OCI-LY1 (cell line): Measurements from ENCODE around the gene CAPZA1.
A peak's percentile ranks its signal among the peaks of the same experiment; 100 is the strongest.

Experiments
- H2AFZ ChIP-seq: fragments of 200-600 bp; sonication (generic), shearing (Covaris generic); 2 replicates; pipeline ENCODE4 v1.6.0; 2014; ENCODE audit warnings: antibody characterized with exemption, mild to moderate bottlenecking, low read length
- H3F3A ChIP-seq: fragments of 200-600 bp; sonication (generic), shearing (Covaris generic); 2 replicates; pipeline ENCODE4 v1.6.0; 2014; ENCODE audit warnings: mild to moderate bottlenecking, antibody characterized with exemption, low read length, moderate library complexity; ENCODE audit not compliant: insufficient read depth
- H3K27ac ChIP-seq: fragments of 200-600 bp; sonication (generic); 2 replicates; pipeline ENCODE4 v1.5.1; 2014; ENCODE audit warnings: low read length, mixed run types, mild to moderate bottlenecking, low read depth; ENCODE audit not compliant: poor library complexity, severe bottlenecking
- H3K27me3 ChIP-seq: fragments of 200-600 bp; sonication (generic); 2 replicates; pipeline ENCODE4 v1.6.0; 2014; ENCODE audit warnings: antibody characterized with exemption, mild to moderate bottlenecking, low read length, moderate library complexity; ENCODE audit not compliant: insufficient read depth
- H3K36me3 ChIP-seq: fragments of 200-600 bp; sonication (generic); 2 replicates; pipeline ENCODE4 v1.6.1; 2014; ENCODE audit warnings: mild to moderate bottlenecking, antibody characterized with exemption, low read length, moderate library complexity, mixed read lengths; ENCODE audit not compliant: insufficient read depth
- H3K4me1 ChIP-seq: fragments of 200-600 bp; sonication (generic); 2 replicates; pipeline ENCODE4 v1.5.1; 2014; ENCODE audit warnings: mild to moderate bottlenecking, low read length, moderate library complexity; ENCODE audit not compliant: insufficient read depth, severe bottlenecking
- H3K4me2 ChIP-seq: fragments of 200-600 bp; sonication (generic), shearing (Covaris generic); 2 replicates; pipeline ENCODE4 v1.6.1; 2014; ENCODE audit warnings: low read length
- H3K4me3 ChIP-seq: fragments of 200-600 bp; sonication (generic); 2 replicates; pipeline ENCODE4 v1.5.1; 2014; ENCODE audit warnings: low read length, low read depth, mild to moderate bottlenecking, mixed read lengths; ENCODE audit not compliant: poor library complexity, severe bottlenecking
- H3K79me2 ChIP-seq: fragments of 200-600 bp; shearing (Covaris generic); 2 replicates; pipeline ENCODE4 v1.6.1; 2016; ENCODE audit warnings: mixed run types, low read length, mixed read lengths; ENCODE audit not compliant: insufficient read depth
- H3K9ac ChIP-seq: fragments of 200-600 bp; sonication (generic), shearing (Covaris generic); 2 replicates; pipeline ENCODE4 v1.6.1; 2014; ENCODE audit warnings: mild to moderate bottlenecking, low read length, mixed read lengths
- H3K9me2 ChIP-seq: fragments of 200-600 bp; sonication (generic), shearing (Covaris generic); 2 replicates; pipeline ENCODE4 v1.6.1; 2014; ENCODE audit warnings: low read depth, mild to moderate bottlenecking, low read length, mixed read lengths
- H3K9me3 ChIP-seq: fragments of 200-600 bp; shearing (Covaris generic); 2 replicates; pipeline ENCODE4 v1.6.1; 2014; ENCODE audit warnings: low read length, mixed read lengths
- H4K20me1 ChIP-seq: fragments of 200-600 bp; sonication (generic), shearing (Covaris generic); 2 replicates; pipeline ENCODE4 v1.6.0; 2016; ENCODE audit warnings: mild to moderate bottlenecking, low read length; ENCODE audit not compliant: insufficient read depth
- CTCF ChIP-seq: fragments of 200-600 bp; sonication (generic), shearing (Covaris generic); IDR thresholded peaks from 2 replicates; pipeline ENCODE4 v1.5.1; 2017; ENCODE audit warnings: mild to moderate bottlenecking, antibody characterized with exemption, low read length, moderate library complexity, mixed read lengths
- EZH2 ChIP-seq: fragments of 200-600 bp; sonication (generic), shearing (Covaris generic); IDR thresholded peaks from 2 replicates; pipeline ENCODE4 v1.8.0; 2017; ENCODE audit warnings: borderline replicate concordance, mixed run types, mild to moderate bottlenecking, antibody characterized with exemption, low read length, moderate library complexity, mixed read lengths

CAPZA1 gene

GRCh38 chr1:112589766-112590165, 29.9 kb upstream of the CAPZA1 start:
- no peak overlapping the region for H2AFZ ChIP-seq
- TF ChIP-seq EZH2 (no peak), CTCF (no peak)

GRCh38 chr1:112594208-112594876, 25.3 kb upstream of the CAPZA1 start:
- Histone ChIP-seq H3K4me2 (no peak overlapping the region), H3K79me2 (no peaks in the 10 kb centered on the region), H3K9ac (no peak overlapping the region), H3K9me2 (no peaks in the 10 kb centered on the region), H3F3A (no peaks in the 10 kb centered on the region), H3K9me3 (peaks cover 11% of the 10 kb centered on the region), H4K20me1 (no peaks in the 10 kb centered on the region), H3K27ac (no peak overlapping the region), H3K36me3 (no peaks in the 10 kb centered on the region; the same call in 1 of the 2 replicates), H2AFZ (0 out of 2 replicates have a peak overlapping the region, but pooled peaks have one; percentile 19), H3K4me3 (no peak overlapping the region), H3K4me1 (no peaks in the 10 kb centered on the region), H3K27me3 (no peaks in the 10 kb centered on the region)
- TF ChIP-seq CTCF (no peak), EZH2 (no peak)

More at GRCh38 chr1:112589766-112590165, 29.9 kb upstream of the CAPZA1 start:
- H4K20me1 ChIP-seq = no peaks in the 10 kb centered on the region
- no peaks in the 10 kb centered on the region; the same call in 1 of the 2 replicates for H3K36me3 ChIP-seq
- H3K9me2 ChIP-seq = no peaks in the 10 kb centered on the region
- H3K79me2 ChIP-seq = no peaks in the 10 kb centered on the region
- H3K27me3 ChIP-seq = no peaks in the 10 kb centered on the region
- no peak overlapping the region for H3K4me2 ChIP-seq
- no peak overlapping the region for H3K27ac ChIP-seq
- no peak overlapping the region for H3K4me3 ChIP-seq
- no peaks in the 10 kb centered on the region for H3F3A ChIP-seq
- no peak overlapping the region for H3K9ac ChIP-seq
- H3K9me3 ChIP-seq = peaks cover 18% of the 10 kb centered on the region
- no peaks in the 10 kb centered on the region for H3K4me1 ChIP-seq

GRCh38 chr1:112599477-112599876, 20.2 kb upstream of the CAPZA1 start:
- Histone ChIP-seq H3K9me2 (no peaks in the 10 kb centered on the region), H3K36me3 (no peaks in the 10 kb centered on the region), H4K20me1 (no peaks in the 10 kb centered on the region)

More at GRCh38 chr1:112599477-112599876, 20.2 kb upstream of the CAPZA1 start:
- no peaks in the 10 kb centered on the region for H3K79me2 ChIP-seq
- no peaks in the 10 kb centered on the region for H3K27me3 ChIP-seq
- H3K9me3 ChIP-seq = no peaks in the 10 kb centered on the region
- H3K9ac ChIP-seq = no peak overlapping the region
- no peak overlapping the region for H2AFZ ChIP-seq
- TF ChIP-seq EZH2 (no peak), CTCF (no peak)
- H3F3A ChIP-seq = no peaks in the 10 kb centered on the region
- no peak overlapping the region for H3K27ac ChIP-seq
- H3K4me2 ChIP-seq = no peak overlapping the region
- no peaks in the 10 kb centered on the region for H3K4me1 ChIP-seq
- no peak overlapping the region for H3K4me3 ChIP-seq
